ENCODE results near the gene MCF2L.

MCF2L gene

GRCh38 chr13:112997188-112998130 is 28.4 kb downstream of the MCF2L start:
- no peak for DNase-seq (ENCODE audit: low read depth)

- no peak for DNase-seq (ENCODE audit: low read depth)
These were observed 29.7 kb downstream of the MCF2L start for GRCh38 chr13:112998521-112999280.

- DNase-seq (ENCODE audit: low read depth): no peak
These were observed 30.6 kb downstream of the MCF2L start for GRCh38 chr13:112999414-113000177.

- no peak for DNase-seq (ENCODE audit: low read depth)
These were observed 31.6 kb downstream of the MCF2L start for GRCh38 chr13:113000575-113000974.

DNA sequence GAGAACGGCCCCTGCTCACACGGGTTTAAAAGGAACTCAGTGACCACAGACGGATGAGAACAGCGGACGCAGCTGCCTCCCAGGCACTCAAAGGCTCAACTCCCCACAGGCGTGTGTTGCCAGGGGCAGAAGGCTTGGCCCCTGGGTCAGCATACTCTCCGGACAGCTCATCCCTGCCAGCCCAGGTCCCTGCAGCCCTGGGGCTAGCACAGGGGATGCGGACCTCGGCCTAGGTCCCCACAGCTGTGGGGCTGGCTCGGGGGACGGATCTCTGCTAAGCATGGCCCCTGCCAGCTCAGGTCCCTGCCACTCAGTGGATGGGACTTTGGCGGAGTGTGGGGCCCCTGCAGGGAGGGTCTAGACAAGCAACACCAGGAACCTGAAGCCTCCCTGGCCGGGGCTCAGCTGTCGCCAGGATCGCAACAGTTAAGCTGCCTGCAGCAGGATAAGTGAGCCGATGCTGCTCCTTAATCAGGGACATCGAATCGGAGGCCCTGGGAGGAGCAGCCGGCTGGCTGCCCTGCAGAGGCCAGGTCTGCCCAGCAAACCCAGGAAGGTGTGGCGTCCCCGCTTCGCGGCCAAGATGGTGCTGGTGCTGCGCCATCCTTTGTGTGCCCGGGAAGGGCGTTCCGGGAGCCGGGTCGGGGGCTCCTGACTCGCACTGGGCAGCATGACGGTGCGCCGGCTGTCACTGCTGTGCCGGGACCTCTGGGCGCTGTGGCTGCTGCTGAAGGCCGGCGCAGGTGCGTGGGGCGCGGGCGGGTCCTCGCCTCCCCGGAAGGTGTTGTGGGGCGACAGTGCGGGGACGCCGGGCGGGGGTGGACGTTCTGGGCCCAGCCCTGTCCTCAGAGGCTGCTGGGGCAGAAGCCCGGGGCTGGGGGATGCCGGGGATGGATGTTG is 32.5 kb downstream of the MCF2L start:
- DNase-seq (ENCODE audit: low read depth): no peak

GRCh38 chr13:113002206-113002912 is 33.3 kb downstream of the MCF2L start:
- DNase-seq (ENCODE audit: low read depth): no peak

- DNase-seq (ENCODE audit: low read depth): no peak
These were observed 33.9 kb downstream of the MCF2L start for GRCh38 chr13:113002913-113003290.

- DNase-seq (ENCODE audit: low read depth): no peak
These were observed 35.1 kb downstream of the MCF2L start for GRCh38 chr13:113004126-113004525.

GRCh38 chr13:113005076-113005865 is 36.3 kb downstream of the MCF2L start:
- no peak for DNase-seq (ENCODE audit: low read depth)

- no peak for DNase-seq (ENCODE audit: low read depth)
These were observed 37.0 kb downstream of the MCF2L start for GRCh38 chr13:113005997-113006396.

- DNase-seq (ENCODE audit: low read depth): no peak
These were observed 37.6 kb downstream of the MCF2L start for GRCh38 chr13:113006660-113007059.

GRCh38 chr13:113008851-113009250 is 39.8 kb downstream of the MCF2L start:
- no peak for DNase-seq (ENCODE audit: low read depth)

- no peak for DNase-seq (ENCODE audit: low read depth)
These were observed 40.9 kb downstream of the MCF2L start for GRCh38 chr13:113009743-113010509.

DNA sequence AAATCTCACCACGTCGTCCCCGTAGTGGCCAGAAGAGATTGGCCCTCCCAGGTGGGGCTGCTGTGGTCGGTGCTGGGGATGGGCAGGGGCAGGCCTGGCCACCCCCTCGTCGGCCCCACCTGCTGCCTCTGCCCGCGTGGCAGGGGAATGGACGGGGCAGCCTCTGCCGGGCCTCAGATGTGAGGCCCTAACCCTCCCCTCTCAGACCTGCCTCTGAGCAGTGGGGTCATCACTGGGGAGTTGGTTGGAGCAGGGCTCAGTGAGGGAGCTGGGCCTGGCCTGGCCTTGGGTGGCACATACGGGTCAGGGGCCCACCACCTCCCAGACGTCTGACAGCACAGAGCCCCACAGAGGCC is 41.5 kb downstream of the MCF2L start:
- no peak for DNase-seq (ENCODE audit: low read depth)

DNA sequence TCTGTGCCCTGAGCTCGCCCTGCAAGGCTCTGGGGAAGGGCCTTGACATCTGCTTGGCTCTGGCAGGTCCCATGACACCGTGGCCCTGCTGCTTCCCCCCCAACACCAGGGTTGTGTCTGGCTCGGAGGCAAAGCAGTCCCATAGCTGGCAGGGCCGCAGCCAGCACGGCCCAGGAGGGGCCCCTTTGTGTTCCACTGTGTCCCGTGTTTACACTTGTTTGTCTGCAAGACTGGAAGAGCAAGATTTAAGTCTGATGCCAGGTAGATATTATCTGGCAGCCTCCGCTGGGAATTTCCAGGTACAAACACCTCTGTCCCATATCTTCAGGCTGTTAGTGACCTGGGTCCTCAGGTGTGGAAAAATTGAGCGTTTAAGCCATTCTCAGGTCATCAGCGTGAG is 44.3 kb downstream of the MCF2L start:
- no peak for DNase-seq (ENCODE audit: low read depth)

GRCh38 chr13:113013878-113014751 is 45.1 kb downstream of the MCF2L start:
- no peak for DNase-seq (ENCODE audit: low read depth)

DNA sequence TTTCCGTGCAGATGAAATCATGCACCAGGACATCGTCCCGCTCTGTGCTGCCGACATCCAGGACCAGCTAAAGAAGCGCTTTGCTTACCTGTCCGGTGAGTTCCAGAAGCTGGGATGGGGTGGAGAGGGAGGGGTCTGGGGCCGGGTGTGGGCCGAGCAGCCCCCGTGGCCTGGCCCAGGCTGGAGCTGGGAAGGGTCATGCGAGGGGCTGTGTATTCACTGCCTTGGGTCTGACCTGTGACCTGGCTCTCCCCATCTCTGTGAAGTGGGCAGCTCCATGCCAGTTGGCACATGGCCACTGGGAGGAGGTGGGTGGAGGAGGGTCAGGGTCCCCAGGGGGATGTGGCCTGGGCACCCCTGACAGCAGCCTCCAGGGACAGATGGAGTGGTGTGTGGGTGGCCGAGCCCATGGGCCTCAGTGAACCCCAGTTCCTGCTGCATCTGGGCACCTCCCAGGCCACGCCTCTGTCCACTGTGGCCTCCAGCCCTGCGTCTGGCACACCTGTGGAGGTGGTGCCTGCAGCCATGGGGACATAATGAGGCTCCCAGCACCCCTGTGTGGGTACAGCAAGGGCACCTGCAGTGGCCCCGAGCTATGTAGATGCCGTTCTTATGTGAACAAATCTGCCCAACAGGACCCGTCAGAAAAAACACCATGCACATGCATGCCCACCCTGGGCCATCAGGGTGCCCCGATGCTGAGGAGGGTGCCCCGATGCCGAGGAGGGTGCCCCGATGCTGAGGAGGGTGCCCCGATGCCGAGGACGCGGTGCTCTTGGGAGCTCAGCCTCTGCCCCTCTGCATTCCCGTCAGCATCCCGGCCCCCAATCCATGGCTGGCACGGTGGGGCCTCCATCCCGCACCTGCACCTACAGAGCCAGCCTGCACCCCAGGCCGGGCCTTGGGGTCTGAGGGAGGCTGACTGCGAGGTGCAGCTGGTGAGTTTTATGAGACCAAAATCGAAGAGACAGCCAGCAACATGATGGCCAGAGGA is 46.0 kb downstream of the MCF2L start:
- DNase-seq (ENCODE audit: low read depth): no peak

All from non-pigmented ciliary epithelial cell (primary cell).